Cerebellar nuclear complex (tissue), 1 donor: ENCODE measurements around the gene NT5C1B.

Experiments
- DNase-seq, 2 experiments: peaks; one replicate each; lab custom pipeline; 2025; lab: John Stamatoyannopoulos, UW

Gene NT5C1B

DNA sequence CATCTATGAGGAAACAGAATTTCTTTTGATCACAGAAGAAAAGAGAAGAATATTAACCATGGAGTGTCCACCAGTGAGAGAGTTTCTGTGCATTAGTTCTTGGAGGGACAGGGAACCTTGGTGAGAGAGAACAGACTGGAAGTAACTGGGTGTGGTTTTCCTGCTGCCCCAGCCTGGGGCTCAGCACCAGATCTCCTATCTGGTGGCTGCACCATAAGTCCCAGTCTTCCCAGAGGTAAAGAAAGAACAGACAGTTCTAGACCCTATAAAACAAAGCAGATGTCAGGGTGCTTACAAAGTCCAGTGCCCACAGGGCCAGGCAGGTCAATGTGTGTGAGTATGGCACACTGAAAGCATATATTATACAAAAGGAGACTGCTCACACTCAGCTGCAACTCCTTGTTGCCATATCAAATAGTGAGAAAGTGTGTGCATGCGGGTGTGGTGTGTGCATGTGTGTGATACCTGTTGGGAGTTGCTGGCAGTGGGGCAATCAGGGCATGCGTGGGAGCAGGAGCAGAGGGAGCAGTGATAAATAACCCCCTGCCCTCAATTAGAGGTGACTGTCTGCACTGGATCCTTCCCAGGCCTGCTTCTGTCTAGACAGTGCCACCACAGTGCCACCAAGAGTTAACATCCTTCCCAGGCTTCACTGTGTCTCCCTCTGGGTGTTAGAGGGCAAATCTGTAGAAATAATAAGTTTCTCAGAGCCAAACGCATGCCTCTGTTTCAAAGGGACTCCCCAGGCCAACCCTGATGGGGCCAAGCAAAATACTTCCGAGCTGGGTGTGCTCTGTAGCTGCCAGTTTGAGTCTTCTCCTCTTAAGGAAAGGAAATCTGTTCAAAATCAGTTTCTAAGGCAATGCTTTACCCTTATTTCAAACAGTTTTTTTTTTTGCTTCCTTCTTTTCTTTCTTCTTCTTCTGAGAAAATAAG is 74.6 kb downstream of the NT5C1B start:
- no peak for DNase-seq
